Measurements from ENCODE around the gene RMDN2.

DNA sequence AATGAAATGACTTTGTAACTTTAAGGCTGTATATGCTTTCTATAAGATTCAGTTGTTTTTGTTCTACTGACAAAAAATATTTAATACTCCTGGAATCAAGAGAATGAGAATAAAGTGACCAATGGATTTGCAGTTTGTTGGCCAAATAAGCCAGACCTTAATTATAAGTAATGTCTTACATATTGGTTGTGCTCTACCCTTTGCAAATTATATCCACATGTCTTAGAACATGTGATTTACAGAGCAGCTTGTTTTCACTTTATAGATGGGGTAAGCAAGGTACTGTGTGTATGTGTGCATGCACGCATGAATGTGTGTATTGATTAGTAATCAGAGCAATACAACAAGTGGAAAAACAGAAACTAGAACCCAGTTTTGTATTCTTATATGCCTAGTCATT, 59.1 kb downstream of the RMDN2 start:
- TF ChIP-seq PKNOX1 (IDR thresholded peaks at IDR 0.05), result no peak
- no peak for TF ChIP-seq POLR2AphosphoS2 (IDR thresholded peaks at IDR 0.05; ENCODE audit: low read depth, low read length)
- TF ChIP-seq CTCF (IDR thresholded peaks at IDR 0.05 in 2 of 3, conservative IDR thresholded peaks at IDR 0.05 in 1 of 3; ENCODE audit: control insufficient read depth in 2 of 3, extremely low read depth in 1 of 3, insufficient read depth in 1 of 3, low read depth in 3 of 3, low read length in 3 of 3), result no peak
- no peak for TF ChIP-seq BRCA1 (IDR thresholded peaks at IDR 0.05; ENCODE audit: low read depth, low read length)
- no peak for TF ChIP-seq FOXM1 (IDR thresholded peaks at IDR 0.05; ENCODE audit: low read depth, low read length)
- no peak for TF ChIP-seq EP300 (IDR thresholded peaks at IDR 0.05; ENCODE audit: borderline replicate concordance in 1 of 2, control insufficient read depth in 1 of 2, low read depth in 2 of 2, low read length in 2 of 2)
